Suprapubic skin (tissue), 4 donors: ENCODE data around the gene IL22RA2. TPM values are rescaled to one million over a fixed set of nuclear protein-coding genes. Genes with fewer than 3 reads are reported as not detected.

Source experiments
- DNase-seq, 2 donors: peaks; one replicate each; pipeline ENCODE4 v3.0.0-alpha.2; 2019; ENCODE audit warnings: low spot score in 2 of 2
- H3K27ac ChIP-seq: fragments of 200-600 bp; sonication (generic); one replicate; pipeline ENCODE4 v1.5.1; 2019
- H3K27me3 ChIP-seq: fragments of 200-600 bp; sonication (generic); one replicate; pipeline ENCODE4 v1.5.1; 2019
- H3K36me3 ChIP-seq: fragments of 200-600 bp; sonication (generic); one replicate; pipeline ENCODE4 v1.5.1; 2019
- H3K4me1 ChIP-seq: fragments of 200-600 bp; sonication (generic); one replicate; pipeline ENCODE4 v1.5.1; 2019
- H3K4me3 ChIP-seq: fragments of 200-600 bp; sonication (generic); one replicate; pipeline ENCODE4 v1.5.1; 2019; ENCODE audit warnings: mild to moderate bottlenecking
- H3K9me3 ChIP-seq: fragments of 200-600 bp; sonication (generic); one replicate; pipeline ENCODE4 v1.5.1; 2019
- CTCF ChIP-seq, 2 donors: fragments of 200-600 bp in 1 of 2; fragments of 450-650 bp in 1 of 2; sonication (generic) in 1 of 2; IDR thresholded peaks; one replicate each; pipeline ENCODE4 v1.5.1; 2016 to 2019; ENCODE audit warnings: antibody characterized with exemption in 2 of 2, mild to moderate bottlenecking in 1 of 2, moderate library complexity in 1 of 2
- EP300 ChIP-seq: sonication (generic); formaldehyde crosslinking; IDR thresholded peaks from one replicate; pipeline ENCODE4 v1.6.1; 2017; ENCODE audit warnings: antibody characterized with exemption
- POLR2A ChIP-seq, 2 donors: fragments of 450-650 bp; IDR thresholded peaks; one replicate each; pipeline ENCODE4 v1.6.1; 2017; ENCODE audit warnings: antibody characterized with exemption in 2 of 2, mild to moderate bottlenecking in 2 of 2, moderate library complexity in 2 of 2
- POLR2AphosphoS5 ChIP-seq, 3 donors: sonication (generic); formaldehyde crosslinking; IDR thresholded peaks; one replicate each; pipeline ENCODE4 v1.6.1; 2017; ENCODE audit warnings: antibody characterized with exemption in 3 of 3
- WGBS: methylation state at CpG from one replicate; pipeline ENCODE4 v1.1.5; 2018; 5-methylcytosine and 5-hydroxymethylcytosine counted together
- total RNA-seq, 4 donors: library from RNA; depleted of rRNA; stranded (reverse); fragments of >200 nt; gene quantifications; one replicate each; pipeline ENCODE4 v1.1.0, GENCODE V29; 2016

Gene IL22RA2
- total RNA-seq, 4 donors from 2014 or later, result 0.26 to 0.56 TPM; not detected in 2

- H3K27me3 ChIP-seq, result no peaks in the 10 kb centered on the region
- 92% methylated on average over 1 of the region's 1 CpG for WGBS
- H3K9me3 ChIP-seq, result no peaks in the 10 kb centered on the region
- no peaks in the 10 kb centered on the region for H3K36me3 ChIP-seq
- no peak for DNase-seq
- no peak overlapping the region for H3K4me3 ChIP-seq
- H3K4me1 ChIP-seq, result no peaks in the 10 kb centered on the region
- no peak overlapping the region for H3K27ac ChIP-seq
- no peak for TF ChIP-seq POLR2AphosphoS5 (IDR thresholded peaks at IDR 0.05)
- no peak for TF ChIP-seq EP300
- TF ChIP-seq POLR2A (IDR thresholded peaks at IDR 0.05), result no peak
- TF ChIP-seq CTCF (IDR thresholded peaks at IDR 0.05), result no peak
These were observed 4.2 kb upstream of the IL22RA2 start for GRCh38 chr6:137177611-137178010.

- no peaks in the 10 kb centered on the region for H3K27me3 ChIP-seq
- H3K4me1 ChIP-seq, result peaks cover 9% of the 10 kb centered on the region
- H3K27ac ChIP-seq, result no peak overlapping the region
- TF ChIP-seq CTCF (IDR thresholded peaks at IDR 0.05) (no peak), POLR2A (IDR thresholded peaks at IDR 0.05) (no peak), POLR2AphosphoS5 (IDR thresholded peaks at IDR 0.05) (no peak), EP300 (no peak)
- DNase-seq, result no peak
- no peaks in the 10 kb centered on the region for H3K9me3 ChIP-seq
- no peak overlapping the region for H3K4me3 ChIP-seq
- H3K36me3 ChIP-seq, result no peaks in the 10 kb centered on the region
- 89% methylated on average over 5 of the region's 5 CpGs for WGBS
These were observed 3.3 kb upstream of the IL22RA2 start for GRCh38 chr6:137176729-137177128.

DNA sequence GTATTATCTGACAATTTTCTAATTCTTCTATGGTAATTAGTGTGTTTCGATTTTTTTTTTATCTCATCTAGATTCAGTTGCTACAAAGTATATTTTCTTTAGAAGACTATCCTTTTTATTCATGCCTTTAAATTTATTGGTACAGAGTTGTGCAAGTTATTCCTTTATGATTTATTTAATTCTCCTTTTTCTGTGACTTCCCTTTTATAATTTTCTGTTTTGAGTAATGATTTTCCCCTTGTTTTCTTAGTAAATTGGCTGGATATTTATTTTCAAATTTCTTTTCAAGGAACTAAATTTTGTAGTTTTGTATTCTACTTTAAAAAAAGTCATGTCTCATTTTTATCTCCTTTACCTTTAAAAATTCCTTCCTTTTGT, 2.4 kb upstream of the IL22RA2 start:
- TF ChIP-seq EP300, result no peak
- no peak for TF ChIP-seq POLR2A (IDR thresholded peaks at IDR 0.05)
- no peak for TF ChIP-seq POLR2AphosphoS5 (IDR thresholded peaks at IDR 0.05)
- no peak for TF ChIP-seq CTCF (IDR thresholded peaks at IDR 0.05)
- H3K4me1 ChIP-seq, result peaks cover 12% of the 10 kb centered on the region
- H3K4me3 ChIP-seq, result no peak overlapping the region
- no peak overlapping the region for H3K27ac ChIP-seq
- no peaks in the 10 kb centered on the region for H3K9me3 ChIP-seq
- 25% methylated on average over 1 of the region's 1 CpG for WGBS
- no peaks in the 10 kb centered on the region for H3K36me3 ChIP-seq
- DNase-seq, result no peak
- H3K27me3 ChIP-seq, result no peaks in the 10 kb centered on the region

DNA sequence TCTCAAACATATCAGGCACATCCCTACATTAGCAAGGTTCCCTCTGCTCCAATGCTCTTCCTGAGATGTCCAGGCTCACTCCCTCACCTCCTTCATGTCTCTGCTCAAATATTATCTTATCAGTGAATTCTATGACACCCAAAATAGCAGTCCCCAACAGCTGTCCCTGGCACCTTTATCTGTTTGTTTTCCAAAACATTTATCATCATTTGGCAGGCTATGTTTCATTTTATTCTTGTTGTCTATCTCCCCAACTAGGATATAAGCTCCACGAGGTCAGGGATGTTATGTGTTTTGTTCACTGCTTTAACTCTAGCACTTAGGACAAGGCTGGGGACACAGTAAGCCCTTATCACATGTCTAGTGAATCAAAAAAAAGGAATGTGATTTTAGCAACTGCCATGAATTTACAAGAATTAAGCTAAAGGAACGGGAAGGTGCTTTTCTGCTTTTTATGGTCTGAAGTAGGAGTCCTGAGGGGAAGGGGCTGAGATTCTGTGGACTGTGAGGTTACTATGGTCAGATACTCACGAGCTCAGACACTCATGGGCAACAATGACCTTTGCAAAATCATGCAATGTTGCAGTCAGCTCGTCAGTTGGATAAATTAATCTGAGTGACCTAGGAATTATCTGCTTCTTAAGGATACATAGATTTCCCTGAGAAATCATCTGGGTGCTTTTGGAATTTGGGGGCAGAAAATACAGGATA, 1.9 kb upstream of the IL22RA2 start:
- H3K9me3 ChIP-seq, result no peaks in the 10 kb centered on the region
- no peak for DNase-seq
- H3K36me3 ChIP-seq, result no peaks in the 10 kb centered on the region
- TF ChIP-seq EP300 (no peak), POLR2A (IDR thresholded peaks at IDR 0.05) (no peak), POLR2AphosphoS5 (IDR thresholded peaks at IDR 0.05) (no peak), CTCF (IDR thresholded peaks at IDR 0.05) (no peak)
- H3K27ac ChIP-seq, result no peak overlapping the region
- no peak overlapping the region for H3K4me3 ChIP-seq
- WGBS, result 63% methylated on average over 4 of the region's 4 CpGs
- peaks cover 12% of the 10 kb centered on the region for H3K4me1 ChIP-seq
- H3K27me3 ChIP-seq, result no peaks in the 10 kb centered on the region

GRCh38 chr6:137172734-137173431, 561 bp downstream of the IL22RA2 start:
- Histone ChIP-seq H3K27me3 (no peaks in the 10 kb centered on the region), H3K4me1 (peaks cover 12% of the 10 kb centered on the region), H3K36me3 (no peaks in the 10 kb centered on the region), H3K9me3 (no peaks in the 10 kb centered on the region), H3K27ac (no peak overlapping the region), H3K4me3 (no peak overlapping the region)
- no peak for DNase-seq
- no peak for TF ChIP-seq POLR2A (IDR thresholded peaks at IDR 0.05)
- no peak for TF ChIP-seq EP300
- no peak for TF ChIP-seq CTCF (IDR thresholded peaks at IDR 0.05)
- 95% methylated on average over 11 of the region's 11 CpGs for WGBS
